ENCODE data around the gene CCDC182. TPM values are rescaled to one million over a fixed set of nuclear protein-coding genes. Genes with fewer than 3 reads are reported as not detected.

CCDC182 gene
- total and polyA plus RNA-seq, 2 of the 13 experiments (the other 11 are each of a cell fraction or from before 2014, with no cell fraction given) = not detected

DNA sequence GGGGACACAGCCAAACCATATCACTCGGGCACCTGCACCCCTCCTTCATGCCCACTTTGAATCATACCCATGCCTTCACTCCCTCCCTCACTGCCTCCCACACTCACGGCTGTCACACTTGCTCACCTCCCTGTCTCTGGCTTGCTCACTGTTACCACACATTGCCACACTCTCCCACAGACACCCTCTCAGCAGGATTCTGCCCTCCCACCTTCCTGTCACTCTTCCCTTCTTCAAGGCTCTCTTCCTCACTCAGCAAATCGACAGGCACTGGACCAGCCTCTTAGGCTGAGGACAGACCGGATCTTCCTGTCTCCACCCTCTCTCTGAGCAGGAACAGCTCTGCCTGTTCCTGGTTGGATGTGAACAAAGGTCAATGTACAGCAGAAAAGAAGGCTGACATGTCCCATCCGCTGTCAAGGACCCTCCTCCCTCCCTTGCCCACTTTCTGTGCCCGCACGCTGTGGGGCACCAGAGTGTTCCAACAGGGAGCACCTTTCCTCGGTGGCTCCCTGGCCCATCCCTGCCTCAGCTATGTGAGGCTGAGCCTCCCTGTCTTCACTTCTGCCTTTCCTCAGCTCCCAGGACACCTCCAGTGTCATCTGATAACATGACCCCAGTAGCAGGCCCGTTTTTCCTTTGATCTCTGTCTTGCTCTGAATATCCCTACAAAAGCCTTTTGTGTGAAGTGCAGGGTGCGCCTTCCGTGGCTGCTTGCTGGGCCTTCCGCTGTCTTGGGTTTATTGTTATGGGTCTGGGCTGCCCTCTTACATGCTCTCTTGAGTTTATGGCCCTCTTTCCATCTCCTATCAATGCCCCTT lies 47.0 kb downstream of the CCDC182 start (continued):
- TF ChIP-seq, protein P1, sequence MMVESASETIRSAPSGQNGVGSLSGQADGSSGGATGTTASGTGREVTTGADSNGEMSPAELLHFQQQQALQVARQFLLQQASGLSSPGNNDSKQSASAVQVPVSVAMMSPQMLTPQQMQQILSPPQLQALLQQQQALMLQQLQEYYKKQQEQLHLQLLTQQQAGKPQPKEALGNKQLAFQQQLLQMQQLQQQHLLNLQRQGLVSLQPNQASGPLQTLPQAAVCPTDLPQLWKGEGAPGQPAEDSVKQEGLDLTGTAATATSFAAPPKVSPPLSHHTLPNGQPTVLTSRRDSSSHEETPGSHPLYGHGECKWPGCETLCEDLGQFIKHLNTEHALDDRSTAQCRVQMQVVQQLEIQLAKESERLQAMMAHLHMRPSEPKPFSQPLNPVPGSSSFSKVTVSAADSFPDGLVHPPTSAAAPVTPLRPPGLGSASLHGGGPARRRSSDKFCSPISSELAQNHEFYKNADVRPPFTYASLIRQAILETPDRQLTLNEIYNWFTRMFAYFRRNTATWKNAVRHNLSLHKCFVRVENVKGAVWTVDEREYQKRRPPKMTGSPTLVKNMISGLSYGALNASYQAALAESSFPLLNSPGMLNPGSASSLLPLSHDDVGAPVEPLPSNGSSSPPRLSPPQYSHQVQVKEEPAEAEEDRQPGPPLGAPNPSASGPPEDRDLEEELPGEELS (CRISPR knock-in tag; IDR thresholded peaks at IDR 0.05) = 0 out of 2 replicates have a peak, but pooled peaks have one; percentile 13
- TF ChIP-seq RBAK (CRISPR knock-in tag; IDR thresholded peaks at IDR 0.05) (no peak), KLF16 (CRISPR knock-in tag; IDR thresholded peaks at IDR 0.05) (peak in 1 of 2 experiments; percentile 54; a peak in 1 of 4 replicates), TAF1 (CRISPR knock-in tag; IDR thresholded peaks at IDR 0.05) (peak; percentile 52; the same call in 1 of the 2 replicates), GATAD1 (CRISPR knock-in tag; IDR thresholded peaks at IDR 0.05) (peak; percentile 58), HNRNPL (IDR thresholded peaks at IDR 0.05; ENCODE audit: low read depth, low read length) (peak; percentile 74; the same call in 1 of the 2 replicates), ZNF121 (CRISPR knock-in tag; IDR thresholded peaks at IDR 0.05) (0 out of 2 replicates have a peak, but pooled peaks have one; percentile 23), GABPA (IDR thresholded peaks at IDR 0.05; ENCODE audit: low read depth, low read length) (peak; percentile 63), GABPA (CRISPR knock-in tag; IDR thresholded peaks at IDR 0.05; ENCODE audit: low read depth) (peak; percentile 88), POLR2A (IDR thresholded peaks at IDR 0.05; ENCODE audit: insufficient read depth in 1 of 2, low read depth in 2 of 2, low read length in 2 of 2) (peak in 1 of 2 experiments; percentile 62; a peak in 2 of 4 replicates), DNMT1 (CRISPR knock-in tag; IDR thresholded peaks at IDR 0.05) (0 out of 2 replicates have a peak, but pooled peaks have one; percentile 39), HDAC2 (CRISPR knock-in tag; IDR thresholded peaks at IDR 0.05) (peak; percentile 79), KDM3A (CRISPR knock-in tag; IDR thresholded peaks at IDR 0.05; ENCODE audit: low read depth) (0 out of 2 replicates have a peak, but pooled peaks have one; percentile 5), ZNF441 (CRISPR knock-in tag; IDR thresholded peaks at IDR 0.05; ENCODE audit: borderline replicate concordance) (0 out of 2 replicates have a peak, but pooled peaks have one; percentile 33), HMG20A (CRISPR knock-in tag; IDR thresholded peaks at IDR 0.05; ENCODE audit: borderline replicate concordance) (peak; percentile 30; the same call in 1 of the 2 replicates), NR3C1 (CRISPR knock-in tag; IDR thresholded peaks at IDR 0.05) (no peak), ZNF564 (CRISPR knock-in tag; IDR thresholded peaks at IDR 0.05) (no peak), TARDBP (CRISPR knock-in tag; IDR thresholded peaks at IDR 0.05) (peak; percentile 83; the same call in 1 of the 2 replicates), MTF1 (CRISPR knock-in tag; IDR thresholded peaks at IDR 0.05) (no peak), JUND (CRISPR knock-in tag; IDR thresholded peaks at IDR 0.05) (peak; percentile 56; the same call in 1 of the 2 replicates)
- TF ChIP-seq, protein P2, sequence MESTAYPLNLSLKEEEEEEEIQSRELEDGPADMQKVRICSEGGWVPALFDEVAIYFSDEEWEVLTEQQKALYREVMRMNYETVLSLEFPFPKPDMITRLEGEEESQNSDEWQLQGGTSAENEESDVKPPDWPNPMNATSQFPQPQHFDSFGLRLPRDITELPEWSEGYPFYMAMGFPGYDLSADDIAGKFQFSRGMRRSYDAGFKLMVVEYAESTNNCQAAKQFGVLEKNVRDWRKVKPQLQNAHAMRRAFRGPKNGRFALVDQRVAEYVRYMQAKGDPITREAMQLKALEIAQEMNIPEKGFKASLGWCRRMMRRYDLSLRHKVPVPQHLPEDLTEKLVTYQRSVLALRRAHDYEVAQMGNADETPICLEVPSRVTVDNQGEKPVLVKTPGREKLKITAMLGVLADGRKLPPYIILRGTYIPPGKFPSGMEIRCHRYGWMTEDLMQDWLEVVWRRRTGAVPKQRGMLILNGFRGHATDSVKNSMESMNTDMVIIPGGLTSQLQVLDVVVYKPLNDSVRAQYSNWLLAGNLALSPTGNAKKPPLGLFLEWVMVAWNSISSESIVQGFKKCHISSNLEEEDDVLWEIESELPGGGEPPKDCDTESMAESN (CRISPR knock-in tag; conservative IDR thresholded peaks at IDR 0.05) = 0 out of 2 replicates have a peak, but pooled peaks have one; percentile 20
- TF ChIP-seq, protein P3, sequence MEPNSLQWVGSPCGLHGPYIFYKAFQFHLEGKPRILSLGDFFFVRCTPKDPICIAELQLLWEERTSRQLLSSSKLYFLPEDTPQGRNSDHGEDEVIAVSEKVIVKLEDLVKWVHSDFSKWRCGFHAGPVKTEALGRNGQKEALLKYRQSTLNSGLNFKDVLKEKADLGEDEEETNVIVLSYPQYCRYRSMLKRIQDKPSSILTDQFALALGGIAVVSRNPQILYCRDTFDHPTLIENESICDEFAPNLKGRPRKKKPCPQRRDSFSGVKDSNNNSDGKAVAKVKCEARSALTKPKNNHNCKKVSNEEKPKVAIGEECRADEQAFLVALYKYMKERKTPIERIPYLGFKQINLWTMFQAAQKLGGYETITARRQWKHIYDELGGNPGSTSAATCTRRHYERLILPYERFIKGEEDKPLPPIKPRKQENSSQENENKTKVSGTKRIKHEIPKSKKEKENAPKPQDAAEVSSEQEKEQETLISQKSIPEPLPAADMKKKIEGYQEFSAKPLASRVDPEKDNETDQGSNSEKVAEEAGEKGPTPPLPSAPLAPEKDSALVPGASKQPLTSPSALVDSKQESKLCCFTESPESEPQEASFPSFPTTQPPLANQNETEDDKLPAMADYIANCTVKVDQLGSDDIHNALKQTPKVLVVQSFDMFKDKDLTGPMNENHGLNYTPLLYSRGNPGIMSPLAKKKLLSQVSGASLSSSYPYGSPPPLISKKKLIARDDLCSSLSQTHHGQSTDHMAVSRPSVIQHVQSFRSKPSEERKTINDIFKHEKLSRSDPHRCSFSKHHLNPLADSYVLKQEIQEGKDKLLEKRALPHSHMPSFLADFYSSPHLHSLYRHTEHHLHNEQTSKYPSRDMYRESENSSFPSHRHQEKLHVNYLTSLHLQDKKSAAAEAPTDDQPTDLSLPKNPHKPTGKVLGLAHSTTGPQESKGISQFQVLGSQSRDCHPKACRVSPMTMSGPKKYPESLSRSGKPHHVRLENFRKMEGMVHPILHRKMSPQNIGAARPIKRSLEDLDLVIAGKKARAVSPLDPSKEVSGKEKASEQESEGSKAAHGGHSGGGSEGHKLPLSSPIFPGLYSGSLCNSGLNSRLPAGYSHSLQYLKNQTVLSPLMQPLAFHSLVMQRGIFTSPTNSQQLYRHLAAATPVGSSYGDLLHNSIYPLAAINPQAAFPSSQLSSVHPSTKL (CRISPR knock-in tag; IDR thresholded peaks at IDR 0.05) = peak; percentile 54
- TF ChIP-seq, protein P4, sequence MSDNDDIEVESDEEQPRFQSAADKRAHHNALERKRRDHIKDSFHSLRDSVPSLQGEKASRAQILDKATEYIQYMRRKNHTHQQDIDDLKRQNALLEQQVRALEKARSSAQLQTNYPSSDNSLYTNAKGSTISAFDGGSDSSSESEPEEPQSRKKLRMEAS (IDR thresholded peaks at IDR 0.05) = peak; percentile 33; the same call in 1 of the 2 replicates

Data from HepG2 (cell line).